OCI-LY7 (cell line): ENCODE measurements around the gene ANKRD26. TPM values are rescaled to one million over a fixed set of nuclear protein-coding genes. Genes with fewer than 3 reads are reported as not detected.

ENCODE experiments used
- BruUV-seq: library from RNA; stranded (reverse); fragments of 400-500 nt; replicated peaks from 2 replicates; lab custom pipeline; 2021; lab: Mats Ljungman, UMichigan
- CTCF ChIA-PET: fragments of 300-600 bp; sonication (Branson Sonifier 250); formaldehyde crosslinking; loops from one replicate; lab custom pipeline; 2022; ENCODE audit warnings: antibody characterized with exemption; ENCODE audit not compliant: unreplicated experiment; lab: Charles Lee
- POLR2A ChIA-PET: fragments of 300-600 bp; sonication (Branson Sonifier 250); formaldehyde crosslinking; loops from one replicate; lab custom pipeline; 2022; ENCODE audit warnings: antibody characterized with exemption; lab: Charles Lee
- DNase-seq: peaks from one replicate; pipeline ENCODE4 v3.0.0-alpha.2; 2015; ENCODE audit warnings: low spot score
- H2AFZ ChIP-seq: fragments of 200-600 bp; sonication (generic), shearing (Covaris generic); 2 replicates; pipeline ENCODE4 v1.6.1; 2014; ENCODE audit warnings: mild to moderate bottlenecking, antibody characterized with exemption, low read length, moderate library complexity
- H3K27ac ChIP-seq: fragments of 200-600 bp; sonication (generic); 2 replicates; pipeline ENCODE4 v1.5.1; 2014; ENCODE audit warnings: mixed run types, low read depth, mild to moderate bottlenecking, moderate library complexity, low read length, inconsistent platforms; ENCODE audit not compliant: poor library complexity, severe bottlenecking
- H3K36me3 ChIP-seq: fragments of 200-600 bp; sonication (generic); 2 replicates; pipeline ENCODE4 v1.6.1; 2014; ENCODE audit warnings: mild to moderate bottlenecking, antibody characterized with exemption, low read length, moderate library complexity, mixed read lengths; ENCODE audit not compliant: insufficient read depth
- H3K4me1 ChIP-seq: fragments of 200-600 bp; sonication (generic); 2 replicates; pipeline ENCODE4 v1.5.1; 2014; ENCODE audit warnings: mild to moderate bottlenecking, low read length; ENCODE audit not compliant: insufficient read depth, poor library complexity, severe bottlenecking
- H3K4me2 ChIP-seq: fragments of 200-600 bp; sonication (generic); 2 replicates; pipeline ENCODE4 v1.6.1; 2014; ENCODE audit warnings: mild to moderate bottlenecking, low read length
- H3K4me3 ChIP-seq: fragments of 200-600 bp; sonication (generic); 2 replicates; pipeline ENCODE4 v1.5.1; 2014; ENCODE audit warnings: mild to moderate bottlenecking, low read depth, low read length; ENCODE audit not compliant: poor library complexity, severe bottlenecking
- H3K79me2 ChIP-seq: fragments of 200-600 bp; sonication (generic); 2 replicates; pipeline ENCODE4 v1.6.1; 2016; ENCODE audit warnings: low read depth, mild to moderate bottlenecking, low read length, moderate library complexity, mixed read lengths; ENCODE audit not compliant: insufficient read depth
- H3K9me2 ChIP-seq: fragments of 200-600 bp; sonication (generic); 2 replicates; pipeline ENCODE4 v1.6.1; 2016; ENCODE audit warnings: mild to moderate bottlenecking, low read length, mixed read lengths; ENCODE audit not compliant: insufficient read depth
- H3K9me3 ChIP-seq: fragments of 200-600 bp; sonication (generic); 2 replicates; pipeline ENCODE4 v1.6.1; 2014; ENCODE audit warnings: mild to moderate bottlenecking, mixed run types, low read length, mixed read lengths
- H4K20me1 ChIP-seq: fragments of 200-600 bp; sonication (generic); 2 replicates; pipeline ENCODE4 v1.6.1; 2014; ENCODE audit warnings: mild to moderate bottlenecking, antibody characterized with exemption, low read length, moderate library complexity, mixed read lengths; ENCODE audit not compliant: insufficient read depth
- CTCF ChIP-seq: fragments of 200-600 bp; sonication (generic); conservative IDR thresholded peaks from 2 replicates; pipeline ENCODE4 v1.5.1; 2014; ENCODE audit warnings: mild to moderate bottlenecking, antibody characterized with exemption, low read length, moderate library complexity, mixed read lengths
- EZH2phosphoT487 ChIP-seq: fragments of 200-600 bp; sonication (generic); IDR thresholded peaks from 2 replicates; pipeline ENCODE4 v1.6.1; 2018; ENCODE audit warnings: low read depth, borderline replicate concordance, mild to moderate bottlenecking, mixed run types, antibody characterized with exemption, low read length, moderate library complexity, mixed read lengths
- intact Hi-C: fragments of 100-400 bp; cut with micrococcal nuclease; formaldehyde crosslinking; loops from one replicate; pipeline ENCODE4 v1.10.0; 2022; ENCODE audit not compliant: unreplicated experiment
- total RNA-seq, 2 experiments: library from RNA; depleted of rRNA in 1 of 2; stranded (reverse); fragments of >200 nt in 1 of 2; shearing (Covaris generic) in 1 of 2; gene quantifications; 2 replicates each; pipeline ENCODE4 v1.2.3, GENCODE V29; 2014 to 2022

Gene ANKRD26
- total RNA-seq, 2 experiments from 2014 or later, result 8.6 to 13.8 TPM

- H3K79me2 ChIP-seq, result no peaks in the 10 kb centered on the region
- H3K4me3 ChIP-seq, result no peak overlapping the region
- peaks cover 23% of the 10 kb centered on the region for H3K36me3 ChIP-seq
- no peaks in the 10 kb centered on the region for H3K9me3 ChIP-seq
- H4K20me1 ChIP-seq, result no peaks in the 10 kb centered on the region
- ChIA-PET POLR2A (interaction anchor here (0.5 to 2.6 kb wide), 5 partner anchors 10 to 310 kb away, joined by 3 to 13 read pairs (median 3); no protein-coding TSS in a partner anchor), CTCF (interaction anchor here (0.5 kb wide), 1 partner anchor 86 kb away, joined by 3 read pairs; no protein-coding TSS in a partner anchor)
- intact Hi-C loops, result no loop called here
- no TSS peak for BruUV-seq
- no peaks in the 10 kb centered on the region for H3K4me1 ChIP-seq
- H3K9me2 ChIP-seq, result no peaks in the 10 kb centered on the region
- no peak overlapping the region for H3K4me2 ChIP-seq
- TF ChIP-seq EZH2phosphoT487, result no peak
- H3K27ac ChIP-seq, result no peak overlapping the region
- H2AFZ ChIP-seq, result no peak overlapping the region
- DNase-seq, result no peak
Measured at GRCh38 chr10:27030060-27030459, 70.2 kb downstream of the ANKRD26 start.

- no peaks in the 10 kb centered on the region for H3K9me2 ChIP-seq
- no peaks in the 10 kb centered on the region for H3K79me2 ChIP-seq
- TF ChIP-seq CTCF (no peak), EZH2phosphoT487 (no peak)
- intact Hi-C loops, result no loop called here
- no peaks in the 10 kb centered on the region for H3K9me3 ChIP-seq
- H3K4me1 ChIP-seq, result no peaks in the 10 kb centered on the region
- no peak for DNase-seq
- no TSS peak for BruUV-seq
- no peak overlapping the region for H3K4me3 ChIP-seq
- peaks cover 19% of the 10 kb centered on the region; the same call in 1 of the 2 replicates for H3K36me3 ChIP-seq
- ChIA-PET CTCF (no interaction called here), POLR2A (interaction anchor here (1.1 to 1.5 kb wide), 2 partner anchors 10 to 325 kb away, joined by 3 to 4 read pairs; no protein-coding TSS in a partner anchor)
- no peaks in the 10 kb centered on the region for H4K20me1 ChIP-seq
- no peak overlapping the region for H2AFZ ChIP-seq
- no peak overlapping the region for H3K27ac ChIP-seq
- H3K4me2 ChIP-seq, result no peak overlapping the region
Measured at GRCh38 chr10:27022048-27022447, 78.2 kb downstream of the ANKRD26 start.

- intact Hi-C loops, result no loop called here
- ChIA-PET CTCF (no interaction called here), POLR2A (interaction anchor here (0.7 to 2.5 kb wide), 3 partner anchors 10 to 567 kb away, joined by 3 to 13 read pairs (median 3); no protein-coding TSS in a partner anchor)
- no peaks in the 10 kb centered on the region for H3K4me1 ChIP-seq
- H2AFZ ChIP-seq, result no peak overlapping the region
- H4K20me1 ChIP-seq, result no peaks in the 10 kb centered on the region
- no peak overlapping the region for H3K4me2 ChIP-seq
- H3K4me3 ChIP-seq, result no peak overlapping the region
- TF ChIP-seq CTCF, result no peak
- no peak for TF ChIP-seq EZH2phosphoT487
- no peaks in the 10 kb centered on the region for H3K79me2 ChIP-seq
- no peaks in the 10 kb centered on the region for H3K9me3 ChIP-seq
- no peaks in the 10 kb centered on the region for H3K9me2 ChIP-seq
- H3K27ac ChIP-seq, result no peak overlapping the region
- H3K36me3 ChIP-seq, result peaks cover 12% of the 10 kb centered on the region; the same call in 1 of the 2 replicates
- DNase-seq, result no peak
- no TSS peak for BruUV-seq
Measured at GRCh38 chr10:27020243-27020642, 80.1 kb downstream of the ANKRD26 start.
